ENCODE data around the gene C5AR2. TPM values are rescaled to one million over a fixed set of nuclear protein-coding genes. Genes with fewer than 3 reads are reported as not detected.
"Not testable (repeated sequence)": the region's sequence is repeated elsewhere in the genome, so short reads cannot be mapped to it uniquely, and the experiment has no call there.

C5AR2 gene
- total RNA-seq, 1 donor = not detected

- no peak overlapping the region for H3K4me3 ChIP-seq (ENCODE audit: low read depth, low read length)
- TF ChIP-seq CTCF (IDR thresholded peaks at IDR 0.05; ENCODE audit: insufficient read depth, low read depth, low read length) = no peak
- no peak for DNase-seq (ENCODE audit: low read depth)
These were observed 9.9 kb upstream of the C5AR2 start for GRCh38 chr19:47322058-47322457.

- TF ChIP-seq CTCF (IDR thresholded peaks at IDR 0.05; ENCODE audit: insufficient read depth, low read depth, low read length) = no peak
These were observed 8.6 kb upstream of the C5AR2 start for GRCh38 chr19:47323409-47323808.

GRCh38 chr19:47323872-47324271 is 8.1 kb upstream of the C5AR2 start:
- TF ChIP-seq CTCF (IDR thresholded peaks at IDR 0.05; ENCODE audit: insufficient read depth, low read depth, low read length) = no peak
- no peak for DNase-seq (ENCODE audit: low read depth)
- H3K4me3 ChIP-seq (ENCODE audit: low read depth, low read length) = no peak overlapping the region

More at GRCh38 chr19:47323409-47323808, 8.6 kb upstream of the C5AR2 start:
- no peak overlapping the region for H3K4me3 ChIP-seq (ENCODE audit: low read depth, low read length)
- DNase-seq (ENCODE audit: low read depth) = no peak

GRCh38 chr19:47324502-47324901 is 7.5 kb upstream of the C5AR2 start:
- no peak for DNase-seq (ENCODE audit: low read depth)
- H3K4me3 ChIP-seq (ENCODE audit: low read depth, low read length) = no peak overlapping the region
- TF ChIP-seq CTCF (IDR thresholded peaks at IDR 0.05; ENCODE audit: insufficient read depth, low read depth, low read length) = no peak

- peak; percentile 34 for DNase-seq (ENCODE audit: low read depth)
- H3K4me3 ChIP-seq (ENCODE audit: low read depth, low read length) = no peak overlapping the region
- TF ChIP-seq CTCF (IDR thresholded peaks at IDR 0.05; ENCODE audit: insufficient read depth, low read depth, low read length) = no peak
These were observed 1.5 kb upstream of the C5AR2 start for GRCh38 chr19:47330466-47330869.

GRCh38 chr19:47331490-47331889 is 485 bp upstream of the C5AR2 start:
- no peak for TF ChIP-seq CTCF (IDR thresholded peaks at IDR 0.05; ENCODE audit: insufficient read depth, low read depth, low read length)
- DNase-seq (ENCODE audit: low read depth) = no peak
- no peak overlapping the region for H3K4me3 ChIP-seq (ENCODE audit: low read depth, low read length)

GRCh38 chr19:47336765-47337718 is 5.1 kb downstream of the C5AR2 start:
- H3K4me3 ChIP-seq (ENCODE audit: low read depth, low read length); DNase-seq (ENCODE audit: low read depth): not testable (repeated sequence)

Measured in fibroblast of villous mesenchyme (primary cell).